ENCODE measurements around the gene CSE1L. TPM values are rescaled to one million over a fixed set of nuclear protein-coding genes. Genes with fewer than 3 reads are reported as not detected.
"Not testable (repeated sequence)": the region's sequence is repeated elsewhere in the genome, so short reads cannot be mapped to it uniquely, and the experiment has no call there.

Gene CSE1L
- total RNA-seq, 6 experiments from 2014 or later = 19.4 to 35.8 (median 21.6) TPM

DNA sequence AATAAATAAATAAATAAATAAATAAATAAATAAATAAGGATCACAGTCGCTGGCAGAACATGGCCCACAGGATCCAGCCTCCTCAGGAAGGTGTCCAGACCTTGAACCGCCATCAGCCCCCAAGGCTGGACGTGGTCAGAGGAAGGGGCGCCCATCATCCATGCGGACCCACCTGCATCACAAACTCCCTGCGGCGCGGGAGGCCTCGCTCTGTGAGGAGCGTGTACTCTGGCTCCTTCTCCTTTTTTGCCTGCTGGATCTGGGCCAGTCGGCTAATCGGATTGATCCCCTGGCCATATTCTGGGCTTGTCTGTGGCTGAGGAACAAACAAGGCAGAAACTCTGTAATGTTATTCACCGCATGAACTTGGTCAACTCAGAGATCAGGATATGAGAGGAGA is 76.8 kb downstream of the CSE1L start:
- no peak overlapping the region for H3K4me3 ChIP-seq
- H3K27ac ChIP-seq = no peak overlapping the region
- DNase-seq (no peak), ATAC-seq (peak in 1 of 4 donors; percentile 29)
- no peaks in the 10 kb centered on the region for H3K9me3 ChIP-seq
- WGBS (ENCODE audit: insufficient coverage, low coverage, low lambda C conversion rate, missing lambda C conversion rate) = 88% methylated on average over 3 of the region's 13 CpGs
- no peaks in the 10 kb centered on the region for H3K4me1 ChIP-seq
- H3K36me3 ChIP-seq = peaks cover 0 to 72% (median 33%) of the 10 kb centered on the region in 4 donors
- H3K27me3 ChIP-seq = no peaks in the 10 kb centered on the region
- intact Hi-C loops (cut with DNase I) = no loop called here
- TF ChIP-seq POLR2A (IDR thresholded peaks at IDR 0.05) = no peak

DNA sequence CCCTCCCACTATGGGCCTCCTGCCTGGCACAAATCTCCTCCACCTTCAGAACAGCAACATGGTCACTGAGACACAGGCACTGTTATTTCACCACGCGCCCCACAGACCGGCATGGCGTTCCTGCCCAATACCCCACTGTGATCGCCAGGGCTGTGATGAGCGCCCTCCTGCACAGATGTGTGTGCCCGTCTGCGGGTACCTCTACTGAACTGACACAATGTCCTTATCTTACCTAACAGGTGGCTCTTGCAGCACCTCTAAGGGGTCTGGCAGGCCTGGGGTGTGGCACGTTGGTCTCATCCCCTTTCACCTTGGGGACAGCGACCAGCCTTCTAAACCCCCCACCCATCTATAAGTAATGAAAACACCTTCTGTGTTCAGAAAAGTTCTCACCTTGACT is 77.9 kb downstream of the CSE1L start:
- no peak for ATAC-seq
- Histone ChIP-seq H3K4me3 (no peak overlapping the region), H3K27me3 (no peaks in the 10 kb centered on the region), H3K27ac (no peak overlapping the region), H3K4me1 (no peaks in the 10 kb centered on the region), H3K9me3 (no peaks in the 10 kb centered on the region), H3K36me3 (peaks cover 0 to 64% (median 30%) of the 10 kb centered on the region in 4 donors)
- no peak for TF ChIP-seq POLR2A (IDR thresholded peaks at IDR 0.05)
- TF ChIP-seq, protein P1, sequence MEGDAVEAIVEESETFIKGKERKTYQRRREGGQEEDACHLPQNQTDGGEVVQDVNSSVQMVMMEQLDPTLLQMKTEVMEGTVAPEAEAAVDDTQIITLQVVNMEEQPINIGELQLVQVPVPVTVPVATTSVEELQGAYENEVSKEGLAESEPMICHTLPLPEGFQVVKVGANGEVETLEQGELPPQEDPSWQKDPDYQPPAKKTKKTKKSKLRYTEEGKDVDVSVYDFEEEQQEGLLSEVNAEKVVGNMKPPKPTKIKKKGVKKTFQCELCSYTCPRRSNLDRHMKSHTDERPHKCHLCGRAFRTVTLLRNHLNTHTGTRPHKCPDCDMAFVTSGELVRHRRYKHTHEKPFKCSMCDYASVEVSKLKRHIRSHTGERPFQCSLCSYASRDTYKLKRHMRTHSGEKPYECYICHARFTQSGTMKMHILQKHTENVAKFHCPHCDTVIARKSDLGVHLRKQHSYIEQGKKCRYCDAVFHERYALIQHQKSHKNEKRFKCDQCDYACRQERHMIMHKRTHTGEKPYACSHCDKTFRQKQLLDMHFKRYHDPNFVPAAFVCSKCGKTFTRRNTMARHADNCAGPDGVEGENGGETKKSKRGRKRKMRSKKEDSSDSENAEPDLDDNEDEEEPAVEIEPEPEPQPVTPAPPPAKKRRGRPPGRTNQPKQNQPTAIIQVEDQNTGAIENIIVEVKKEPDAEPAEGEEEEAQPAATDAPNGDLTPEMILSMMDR (IDR thresholded peaks at IDR 0.05) = no peak
- no peak for DNase-seq
- intact Hi-C loops (cut with DNase I) = no loop called here
- WGBS (ENCODE audit: insufficient coverage, low coverage, low lambda C conversion rate, missing lambda C conversion rate) = 100% methylated on average over 3 of the region's 10 CpGs

DNA sequence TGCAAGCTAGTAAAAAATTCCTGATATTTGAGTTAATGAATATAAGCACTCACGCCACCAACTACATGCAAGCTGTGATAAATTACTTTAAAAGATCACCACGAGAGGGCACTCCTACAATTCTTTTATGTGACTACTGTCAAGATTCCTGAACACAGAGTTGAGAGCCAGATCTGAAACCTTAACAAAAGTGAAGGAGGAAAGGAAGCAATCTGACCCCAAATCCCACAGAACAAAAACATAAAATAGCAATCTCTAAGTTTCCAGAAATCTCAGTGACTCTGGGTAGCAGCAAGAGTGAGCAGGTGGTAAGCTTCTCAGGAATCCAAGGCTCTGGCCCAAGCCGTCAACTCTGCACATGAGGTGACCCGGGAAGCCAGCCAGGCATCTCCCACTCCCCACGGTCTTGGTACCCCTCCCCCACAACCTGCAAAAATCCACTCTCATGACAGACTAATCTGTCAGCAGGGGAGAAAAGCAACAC is 86.9 kb downstream of the CSE1L start:
- DNase-seq = no peak
- no peak overlapping the region for H3K27ac ChIP-seq
- TF ChIP-seq, protein P1 (IDR thresholded peaks at IDR 0.05) = peak; percentile 49 to 77 (median 58)
- TF ChIP-seq POLR2A (IDR thresholded peaks at IDR 0.05) = no peak
- 12% methylated on average over 3 of the region's 5 CpGs for WGBS (ENCODE audit: insufficient coverage, low coverage, low lambda C conversion rate, missing lambda C conversion rate)
- H3K36me3 ChIP-seq = peaks cover 3 to 38% (median 19%) of the 10 kb centered on the region in 4 donors
- H3K4me1 ChIP-seq = no peaks in the 10 kb centered on the region
- H3K4me3 ChIP-seq = no peak overlapping the region
- intact Hi-C loops (cut with DNase I) = no loop called here
- H3K27me3 ChIP-seq = no peaks in the 10 kb centered on the region
- no peaks in the 10 kb centered on the region for H3K9me3 ChIP-seq
- ATAC-seq = peak; percentile 78 to 91 (median 84)

DNA sequence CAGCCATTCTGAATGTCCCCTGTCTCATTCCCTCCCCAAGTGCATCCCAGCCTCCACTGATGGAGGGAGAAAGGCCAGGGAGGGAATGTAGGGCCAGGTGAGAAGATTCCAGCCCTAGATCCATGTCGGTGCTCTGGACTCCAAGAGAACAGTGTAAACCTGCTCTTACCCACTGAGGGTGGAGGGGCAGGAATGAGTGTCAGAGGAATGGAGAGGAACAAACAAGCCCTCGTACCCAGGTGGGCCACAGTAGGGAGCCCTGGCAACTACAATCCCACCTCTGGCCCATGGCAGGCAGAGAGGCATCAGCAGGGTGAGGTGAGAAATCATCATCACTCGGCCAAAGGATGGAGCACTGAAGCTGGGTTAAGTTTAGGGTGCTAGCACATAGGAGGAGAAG is 87.5 kb downstream of the CSE1L start:
- DNase-seq (no peak), ATAC-seq (peak in 3 of 4 donors; percentile 15 to 34 (median 17))
- H3K4me3 ChIP-seq = no peak overlapping the region
- H3K9me3 ChIP-seq = no peaks in the 10 kb centered on the region
- H3K27ac ChIP-seq = no peak overlapping the region
- 43% methylated on average over 1 of the region's 3 CpGs for WGBS (ENCODE audit: insufficient coverage, low coverage, low lambda C conversion rate, missing lambda C conversion rate)
- H3K36me3 ChIP-seq = peaks cover 3 to 37% (median 16%) of the 10 kb centered on the region in 4 donors
- TF ChIP-seq, protein P1 (IDR thresholded peaks at IDR 0.05) = no peak
- no peak for TF ChIP-seq POLR2A (IDR thresholded peaks at IDR 0.05)
- intact Hi-C loops (cut with DNase I) = no loop called here
- no peaks in the 10 kb centered on the region for H3K27me3 ChIP-seq
- no peaks in the 10 kb centered on the region for H3K4me1 ChIP-seq

DNA sequence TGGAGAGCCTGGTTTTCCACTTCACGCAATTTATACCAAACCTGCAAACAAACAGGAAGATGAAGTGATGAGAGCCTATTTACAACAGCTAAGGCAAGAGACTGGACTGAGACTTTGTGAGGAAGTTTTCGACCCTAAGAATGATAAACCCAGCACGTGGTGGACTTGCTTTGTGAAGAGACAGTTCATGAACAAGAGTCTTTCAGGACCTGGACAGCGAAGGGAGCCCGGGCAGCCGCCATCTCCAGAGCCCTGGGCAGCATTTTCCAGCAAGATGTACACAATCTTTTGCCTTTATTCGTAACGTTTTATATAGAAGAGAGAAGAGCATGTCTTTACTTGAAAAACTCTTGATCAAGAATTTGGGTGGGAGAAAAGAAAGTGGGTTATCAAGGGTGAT is 88.7 kb downstream of the CSE1L start:
- not testable (repeated sequence) for H3K27ac ChIP-seq, H3K27me3 ChIP-seq, H3K4me3 ChIP-seq, ATAC-seq, H3K9me3 ChIP-seq, H3K4me1 ChIP-seq, DNase-seq
- 67% methylated on average over 5 of the region's 8 CpGs for WGBS (ENCODE audit: insufficient coverage, low coverage, low lambda C conversion rate, missing lambda C conversion rate)
- intact Hi-C loops (cut with DNase I) = loop anchor here in 1 of 2 donors (5.0 kb wide), 1 partner anchor 83 kb away; the partner anchor contains the start of gene DDX27
- peaks cover 3 to 44% (median 16%) of the 10 kb centered on the region in 4 donors for H3K36me3 ChIP-seq
